ENCODE results near the gene GMNC.
"Not testable (repeated sequence)": the region's sequence is repeated elsewhere in the genome, so short reads cannot be mapped to it uniquely, and the experiment has no call there.

The GMNC gene, protein sequence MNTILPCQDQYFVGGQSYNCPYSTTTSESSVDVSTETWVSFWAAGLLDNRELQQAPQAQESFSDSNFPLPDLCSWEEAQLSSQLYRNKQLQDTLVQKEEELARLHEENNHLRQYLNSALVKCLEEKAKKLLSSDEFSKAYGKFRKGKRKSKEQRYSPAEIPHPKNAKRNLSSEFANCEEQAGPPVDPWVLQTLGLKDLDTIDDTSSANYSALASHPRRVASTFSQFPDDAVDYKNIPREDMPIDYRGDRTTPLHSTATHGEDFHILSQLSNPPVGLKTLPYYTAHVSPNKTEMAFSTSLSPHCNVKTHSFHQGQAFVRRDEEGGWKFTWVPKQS

GRCh38 chr3:190862209-190863118, at the start of gene GMNC:
Gene GMNC (minus strand): TSS chr3:190862694. CDS start chr3:190862615, 79 bp downstream.
- DNase-seq = no peak

DNA sequence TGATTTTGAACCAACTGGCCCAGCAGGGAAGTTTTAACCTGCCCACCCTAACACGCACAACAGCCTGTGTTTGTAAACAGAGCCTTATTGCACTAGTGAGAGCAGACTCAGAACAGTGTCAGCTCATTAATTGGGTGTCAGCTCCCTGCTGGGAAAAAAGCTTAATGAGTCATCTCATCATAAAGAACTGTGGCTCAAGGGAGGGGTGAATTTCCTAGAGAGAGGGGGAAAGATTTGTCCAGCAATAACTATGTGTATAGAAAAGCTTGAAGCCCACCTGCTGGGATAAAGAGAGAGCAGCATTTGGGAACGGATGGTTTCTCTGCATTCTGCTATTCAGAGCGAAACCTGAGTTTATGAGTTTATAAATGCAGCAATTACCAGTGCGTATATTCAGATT, 48.9 kb upstream of the GMNC start:
- DNase-seq = no peak

DNA sequence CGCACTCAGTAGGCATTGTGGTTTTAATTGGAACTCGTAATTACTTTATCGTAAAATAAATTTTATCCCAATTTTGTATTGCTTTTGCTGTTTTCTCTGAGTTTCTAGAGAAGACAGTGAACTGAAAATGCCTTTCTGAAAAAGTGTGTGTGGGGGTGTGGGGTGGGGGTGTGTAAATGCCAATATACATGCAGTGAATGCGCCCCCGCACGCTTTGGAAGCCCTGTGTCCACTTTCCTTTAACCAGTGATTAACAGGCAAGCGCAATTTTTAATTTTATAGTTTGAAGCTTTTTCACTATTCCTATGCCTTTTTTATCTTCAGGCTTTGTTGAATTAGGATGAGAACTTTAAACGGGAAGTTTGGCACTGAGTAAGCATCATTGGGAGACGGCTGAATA, 47.4 kb upstream of the GMNC start:
- no peak for DNase-seq

GRCh38 chr3:190903156-190903555, 40.7 kb upstream of the GMNC start:
- no peak for DNase-seq

GRCh38 chr3:190902292-190902691, 39.8 kb upstream of the GMNC start:
- no peak for DNase-seq

GRCh38 chr3:190892395-190892902, 30.0 kb upstream of the GMNC start:
- no peak for DNase-seq

DNA sequence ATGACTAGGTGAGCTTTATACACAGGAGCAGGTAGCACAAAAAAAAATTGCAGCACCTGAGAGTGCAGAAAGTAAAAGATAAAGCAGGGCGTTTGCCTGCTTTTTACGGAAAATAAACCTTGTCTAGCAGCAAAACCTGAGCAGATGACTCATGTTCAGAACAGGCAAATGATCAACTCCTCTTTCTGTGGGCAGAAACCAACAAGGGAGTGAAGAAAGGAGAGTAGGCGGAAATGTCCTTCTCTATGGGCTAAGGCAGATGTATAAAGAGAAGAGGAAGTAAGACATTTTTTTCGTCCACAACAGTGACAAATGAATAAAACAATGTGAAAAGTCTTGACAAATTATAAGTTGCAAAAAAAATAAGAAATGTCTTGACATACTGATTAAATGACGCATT, 24.5 kb upstream of the GMNC start:
- no peak for DNase-seq

DNA sequence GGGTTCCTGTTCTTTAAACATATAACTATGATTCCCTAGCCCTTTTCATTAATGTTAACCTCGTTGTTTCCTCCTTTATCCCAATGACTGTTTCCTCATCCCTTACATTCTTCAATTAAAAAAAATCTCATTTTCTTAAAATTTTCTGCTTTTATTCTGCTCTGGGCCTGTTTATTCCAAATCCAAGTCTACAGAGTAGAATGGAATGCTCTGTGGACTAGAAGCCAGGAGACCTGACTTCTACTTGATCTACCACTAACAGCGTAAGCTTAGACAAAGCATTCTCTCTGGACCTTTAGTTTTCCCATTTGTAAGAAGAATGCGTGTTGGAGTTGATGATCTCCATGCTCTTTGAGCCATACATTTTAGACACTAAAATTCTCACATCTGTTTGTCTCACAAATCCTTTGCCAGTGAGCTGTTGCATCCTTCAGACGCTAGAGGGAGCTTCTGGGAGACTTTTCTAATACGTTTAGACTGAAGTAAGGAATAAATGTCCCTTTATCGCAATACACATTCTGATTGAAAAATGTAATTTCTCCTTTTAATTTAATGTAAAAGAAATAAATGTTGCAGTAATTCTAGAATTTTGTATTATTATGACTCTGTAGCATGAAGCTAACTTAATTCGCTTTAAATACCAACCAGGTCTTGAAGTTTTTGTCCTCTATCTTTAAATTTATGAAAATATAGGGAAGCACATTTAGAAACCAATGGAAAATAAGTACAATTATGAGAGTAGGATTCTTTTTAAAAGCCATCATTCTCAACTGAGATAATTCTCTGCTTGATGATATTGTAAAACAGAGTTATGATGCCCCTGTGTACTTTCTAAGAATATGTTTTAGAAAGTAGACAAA, 21.7 kb upstream of the GMNC start:
- DNase-seq = no peak

GRCh38 chr3:190883141-190883540, 20.6 kb upstream of the GMNC start:
- DNase-seq = no peak

GRCh38 chr3:190877925-190878324, 15.4 kb upstream of the GMNC start:
- DNase-seq = no peak

DNA sequence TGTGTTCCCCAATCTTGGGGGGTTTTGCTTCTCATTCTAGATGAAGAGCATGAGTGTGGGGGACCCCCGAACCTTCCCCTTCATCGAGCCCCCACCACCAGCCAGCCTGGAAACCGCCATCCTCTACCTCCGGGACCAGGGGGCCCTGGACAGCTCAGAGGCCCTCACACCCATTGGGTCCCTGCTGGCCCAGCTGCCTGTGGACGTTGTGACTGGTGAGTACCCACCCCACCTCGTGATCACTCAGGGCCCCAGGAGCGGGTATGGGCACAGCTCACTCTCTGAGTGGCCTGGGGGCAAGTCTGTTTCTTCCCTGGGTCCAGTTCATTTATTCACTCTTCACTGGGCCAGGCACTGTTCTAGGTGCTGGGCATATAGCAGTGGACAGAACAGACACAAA, 13.9 kb upstream of the GMNC start:
- not testable (repeated sequence) for DNase-seq

DNA sequence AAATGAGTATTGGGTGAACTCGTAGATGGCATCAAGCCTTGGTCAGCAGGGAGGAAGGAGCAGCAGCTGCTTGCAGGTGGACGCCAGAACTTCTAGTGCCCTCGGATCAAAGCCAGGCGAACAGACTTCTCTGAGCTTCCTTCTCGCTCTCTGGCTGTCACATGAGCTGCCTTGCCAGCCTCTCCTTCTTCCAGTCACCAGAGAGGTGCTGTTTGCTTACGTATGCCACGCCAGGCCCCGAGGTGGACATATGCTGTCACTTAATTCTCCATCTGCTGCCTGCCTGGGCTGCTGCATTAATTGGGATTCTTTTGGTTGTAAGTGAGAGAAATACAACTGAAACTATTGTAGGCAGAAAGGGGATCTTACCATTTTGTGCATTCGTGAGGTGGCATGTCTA, 12.6 kb upstream of the GMNC start:
- not testable (repeated sequence) for DNase-seq

- DNase-seq = no peak
Measured at GRCh38 chr3:190870127-190870526, 7.6 kb upstream of the GMNC start.

- no peak for DNase-seq
Measured at GRCh38 chr3:190867071-190867470, 4.6 kb upstream of the GMNC start.

GRCh38 chr3:190865828-190866227, 3.3 kb upstream of the GMNC start:
- DNase-seq = no peak

- DNase-seq = no peak
Measured at GRCh38 chr3:190865419-190865818, 2.9 kb upstream of the GMNC start.

DNA sequence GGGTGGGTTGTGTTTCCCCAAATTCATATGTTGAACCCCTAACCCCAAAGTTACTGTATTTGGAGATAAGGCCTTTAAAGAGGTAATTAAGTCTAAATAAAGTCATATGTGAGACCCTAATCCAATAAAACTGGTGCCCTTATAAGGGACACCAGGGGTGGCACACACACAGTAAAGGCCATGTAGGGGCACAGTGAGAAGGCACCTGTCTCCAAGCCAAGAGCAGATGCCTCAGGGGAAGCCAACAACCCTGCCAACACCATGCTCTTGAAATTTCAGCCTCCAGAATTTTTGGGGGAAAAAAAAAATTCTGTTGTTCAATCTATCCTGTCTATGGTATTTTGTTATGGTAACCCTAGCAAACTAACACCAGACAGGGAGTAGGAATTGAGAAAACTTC, 1.5 kb upstream of the GMNC start:
- DNase-seq = no peak

DNA sequence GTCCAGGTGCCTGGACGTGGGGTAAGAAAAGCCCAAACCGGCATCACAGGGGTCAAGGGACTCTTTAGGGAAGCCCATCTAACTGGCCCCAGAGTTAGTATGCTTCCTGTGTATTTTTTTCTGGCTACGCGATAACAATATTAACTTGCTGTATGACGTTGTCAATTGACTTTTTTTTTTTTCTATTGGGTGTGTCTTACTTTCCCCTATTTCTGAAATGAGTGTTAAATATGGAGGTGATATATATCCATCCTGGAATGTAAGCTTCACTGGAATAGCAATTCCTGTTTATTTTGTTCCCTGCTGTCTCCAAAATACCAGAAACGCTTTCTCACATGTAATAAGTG, 598 bp upstream of the GMNC start:
- no peak for DNase-seq

DNA sequence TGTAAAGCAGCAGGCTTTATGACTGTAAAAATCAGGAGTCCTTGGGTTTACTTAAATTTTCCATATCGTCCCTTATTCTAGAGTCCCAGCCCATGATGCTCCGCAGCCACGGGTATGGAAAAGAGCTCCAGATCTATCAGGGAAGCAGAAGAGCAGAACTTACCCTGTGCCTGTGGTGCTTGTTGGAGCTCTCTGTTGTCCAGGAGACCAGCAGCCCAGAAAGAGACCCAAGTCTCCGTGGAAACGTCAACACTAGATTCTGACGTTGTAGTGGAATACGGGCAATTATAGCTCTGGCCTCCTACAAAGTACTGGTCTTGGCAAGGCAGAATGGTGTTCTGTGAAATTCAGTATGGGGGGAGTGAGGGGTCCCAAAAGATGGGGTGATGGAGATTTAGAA, 2.0 kb downstream of the GMNC start:
- DNase-seq = no peak

DNA sequence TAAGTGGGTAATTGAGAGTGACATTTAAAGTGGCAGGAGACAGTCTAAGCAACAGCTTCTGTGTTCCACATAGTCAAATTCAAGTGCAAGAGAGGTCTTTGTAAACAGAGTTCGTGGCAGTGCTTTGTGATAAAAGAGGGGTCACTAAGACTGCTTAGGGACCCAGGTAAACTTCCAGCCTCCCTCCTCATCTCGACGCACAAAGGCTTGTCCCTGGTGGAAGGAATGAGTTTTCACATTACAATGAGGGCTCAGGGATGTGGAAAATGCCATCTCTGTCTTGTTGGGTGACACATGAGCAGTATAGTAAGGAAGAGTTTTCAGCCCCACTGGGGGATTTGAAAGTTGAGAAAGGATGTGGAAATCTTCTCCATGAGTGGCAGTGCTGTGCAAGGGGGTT, 7.3 kb downstream of the GMNC start:
- DNase-seq = no peak

GRCh38 chr3:190854062-190854461, 8.4 kb downstream of the GMNC start:
- DNase-seq = no peak

GRCh38 chr3:190853464-190853863, 9.0 kb downstream of the GMNC start:
- DNase-seq = no peak

DNA sequence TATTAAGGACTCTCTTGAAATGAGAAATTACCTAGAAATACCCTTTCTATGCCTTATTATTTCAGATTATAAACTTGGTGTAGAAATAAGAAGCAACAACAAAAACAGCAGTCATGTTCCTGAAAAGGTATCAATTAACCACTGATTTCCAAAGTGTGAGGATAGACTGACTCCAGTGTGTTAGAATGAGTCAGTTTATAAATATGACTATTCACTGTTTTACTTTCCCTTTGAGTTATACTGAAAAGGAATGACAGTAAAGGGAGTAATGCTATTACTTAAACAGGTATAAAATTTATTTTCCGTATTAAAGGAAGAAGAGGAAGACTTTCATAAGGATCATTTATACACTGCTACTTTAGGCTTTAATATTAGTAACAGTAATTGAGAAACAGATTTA, 12.9 kb downstream of the GMNC start:
- no peak for DNase-seq

Measured in SIG-M5 (cell line).